Esophagus (tissue), 2 donors: ENCODE data around the gene SERPINB1. TPM values are rescaled to one million over a fixed set of nuclear protein-coding genes. Genes with fewer than 3 reads are reported as not detected.
"Not testable (repeated sequence)": the region's sequence is repeated elsewhere in the genome, so short reads cannot be mapped to it uniquely, and the experiment has no call there.

Experiments used
- H3K27ac ChIP-seq, 2 donors: one replicate each; pipeline ENCODE4 v1.5.1; 2013; ENCODE audit warnings: low read depth in 2 of 2, mild to moderate bottlenecking in 2 of 2, inconsistent platforms in 1 of 2, low read length in 1 of 2, moderate library complexity in 1 of 2
- H3K27me3 ChIP-seq, 2 donors: one replicate each; pipeline ENCODE4 v1.6.1; 2013; ENCODE audit warnings: low read length in 2 of 2, control low read depth in 1 of 2, mild to moderate bottlenecking in 1 of 2; ENCODE audit not compliant: insufficient read depth in 2 of 2, control insufficient read depth in 1 of 2
- H3K36me3 ChIP-seq, 2 donors: one replicate each; pipeline ENCODE4 v1.6.1; 2013; ENCODE audit warnings: low read length in 1 of 2; ENCODE audit not compliant: control insufficient read depth in 2 of 2, insufficient read depth in 2 of 2
- H3K4me1 ChIP-seq, 2 donors: one replicate each; pipeline ENCODE4 v1.6.1; 2013; ENCODE audit warnings: low read length in 1 of 2; ENCODE audit not compliant: control insufficient read depth in 2 of 2, insufficient read depth in 2 of 2
- H3K4me3 ChIP-seq, 2 donors: one replicate each; pipeline ENCODE4 v1.5.1; 2013; ENCODE audit warnings: low read length in 2 of 2, mild to moderate bottlenecking in 2 of 2, low read depth in 1 of 2, moderate library complexity in 1 of 2
- H3K9me3 ChIP-seq, 2 donors: one replicate each; pipeline ENCODE4 v1.6.1; 2013; ENCODE audit warnings: mild to moderate bottlenecking in 2 of 2, low read depth in 1 of 2, low read length in 1 of 2, moderate library complexity in 1 of 2; ENCODE audit not compliant: control insufficient read depth in 2 of 2, insufficient read depth in 1 of 2
- WGBS, 2 donors: extraction: QIAGEN DNeasy Blood & Tissue Kit; methylation state at CpG; one replicate each; pipeline ENCODE4 v1.1.7; 2013; 5-methylcytosine and 5-hydroxymethylcytosine counted together
- polyA plus RNA-seq, 2 donors: library from polyadenylated mRNA; stranded (reverse); fragments of 200-250 nt; gene quantifications; one replicate each; pipeline ENCODE4 v1.2.3, GENCODE V29; 2013
- donor health status: healthy with polysubstance abuse.
- donor health status: Bipolar disorder and iron deficiency.

SERPINB1 gene
- polyA plus RNA-seq, 2 donors = 302 to 549 TPM

DNA sequence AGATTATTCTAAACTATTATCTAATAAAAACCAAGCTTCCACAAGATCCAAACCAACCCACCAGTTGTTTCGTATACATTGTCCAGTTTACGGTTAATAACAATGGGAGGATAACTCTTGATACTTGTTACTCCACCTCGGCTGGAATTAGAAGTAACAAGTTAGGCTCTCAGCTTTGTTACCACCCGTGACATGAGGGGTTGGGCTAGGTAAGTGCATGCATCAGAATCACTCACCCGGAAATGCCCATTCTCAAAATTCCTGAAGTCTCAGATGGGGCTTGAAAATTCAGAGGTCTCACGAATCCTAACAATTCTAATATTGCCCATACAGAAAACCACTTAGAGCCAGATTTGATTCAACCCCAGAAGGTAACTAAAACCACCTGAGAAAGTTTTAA, 27.0 kb upstream of the SERPINB1 start:
- no peaks in the 10 kb centered on the region for H3K9me3 ChIP-seq
- WGBS, 2 donors = 80 to 84% methylated on average over 6 of the region's 6 CpGs
- no peak overlapping the region for H3K4me3 ChIP-seq
- H3K27ac ChIP-seq = no peak overlapping the region
- no peaks in the 10 kb centered on the region for H3K36me3 ChIP-seq
- no peaks in the 10 kb centered on the region for H3K4me1 ChIP-seq
- H3K27me3 ChIP-seq = no peaks in the 10 kb centered on the region

DNA sequence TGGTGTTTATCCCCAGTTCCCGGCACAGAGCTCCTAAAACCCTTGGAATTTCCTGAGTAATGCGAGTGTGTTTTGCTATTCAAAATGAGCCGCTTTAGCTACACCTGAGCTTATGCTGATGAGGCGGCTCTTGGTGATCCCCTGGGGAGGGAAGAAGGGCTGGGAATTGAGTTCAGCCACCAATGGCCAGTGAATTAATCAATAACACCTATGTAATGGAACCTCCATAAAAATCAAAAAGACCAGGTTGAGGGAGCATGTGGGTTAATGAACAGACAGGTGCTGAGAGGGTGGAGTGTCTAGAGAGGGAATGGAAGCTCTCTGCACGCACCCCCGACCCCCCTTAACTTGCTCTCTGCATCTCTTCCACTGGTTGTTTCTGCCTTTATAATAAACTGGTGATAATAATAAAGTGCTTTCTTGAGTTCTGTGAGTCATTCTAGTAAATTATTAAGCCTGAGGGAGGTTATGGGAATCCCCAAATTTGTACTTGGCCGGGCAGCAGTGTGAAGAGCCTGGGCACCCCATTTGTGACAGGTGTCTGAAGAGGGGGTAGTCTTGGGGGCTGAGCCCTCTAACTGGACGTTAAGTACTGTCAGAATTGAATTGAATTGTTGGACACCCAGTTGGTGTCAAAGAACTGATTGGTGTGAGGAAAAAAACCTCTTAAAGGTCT, 24.6 kb upstream of the SERPINB1 start:
- WGBS, 2 donors = 36 to 39% methylated on average over 8 of the region's 8 CpGs

DNA sequence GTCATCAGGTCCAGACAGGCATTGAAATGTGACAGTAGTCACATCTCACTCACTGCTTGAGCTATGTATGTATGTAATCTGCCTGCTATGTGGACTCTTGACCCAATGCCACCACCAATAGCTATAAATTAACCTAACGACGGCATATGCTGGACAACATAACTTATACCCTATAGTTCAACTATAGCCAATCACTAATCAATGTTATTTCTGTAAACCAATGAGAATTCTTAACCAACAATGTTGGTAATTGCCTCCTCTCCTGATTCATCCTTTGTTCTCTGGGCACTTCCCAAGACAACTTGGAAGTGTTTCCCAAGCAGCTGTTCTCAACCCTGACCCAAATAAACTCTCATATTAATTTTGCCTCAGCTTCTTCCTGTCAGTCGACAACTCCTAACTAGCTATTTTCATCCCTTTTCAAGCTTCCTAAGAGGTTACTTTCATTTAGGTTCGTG, 24.1 kb upstream of the SERPINB1 start:
- Histone ChIP-seq H3K27me3 (no peaks in the 10 kb centered on the region), H3K9me3 (no peaks in the 10 kb centered on the region), H3K4me3 (no peak overlapping the region), H3K4me1 (no peaks in the 10 kb centered on the region), H3K36me3 (no peaks in the 10 kb centered on the region), H3K27ac (no peak overlapping the region)
- 51 to 55% methylated on average over 4 of the region's 4 CpGs for whole genome bisulfite sequencing, 2 donors

More for the DNA sequence above, 24.6 kb upstream of the SERPINB1 start:
- Histone ChIP-seq H3K4me3 (no peak overlapping the region), H3K36me3 (no peaks in the 10 kb centered on the region), H3K27ac (no peak overlapping the region), H3K9me3 (no peaks in the 10 kb centered on the region), H3K27me3 (no peaks in the 10 kb centered on the region), H3K4me1 (no peaks in the 10 kb centered on the region)

DNA sequence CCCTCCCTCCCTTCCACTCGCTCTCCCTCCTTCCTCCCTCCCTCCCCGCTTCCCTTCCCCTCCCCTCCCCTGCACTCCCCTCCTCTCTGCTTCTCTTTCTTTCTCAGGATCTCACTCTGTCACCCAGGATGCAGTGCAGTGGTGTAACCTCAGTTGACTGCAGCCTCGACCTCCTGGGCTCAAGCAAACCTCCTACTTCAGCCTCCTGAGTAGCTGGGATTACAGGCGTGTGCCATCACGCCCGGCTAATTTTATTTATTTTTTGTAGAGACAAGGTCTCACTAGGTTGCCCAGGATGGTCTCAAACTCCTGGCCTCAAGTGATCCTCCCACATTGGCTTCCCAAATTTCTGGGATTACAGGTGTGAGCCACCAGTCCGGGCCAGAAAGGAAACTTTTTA, 23.6 kb upstream of the SERPINB1 start:
- no peaks in the 10 kb centered on the region for H3K27me3 ChIP-seq
- no peaks in the 10 kb centered on the region for H3K4me1 ChIP-seq
- H3K27ac ChIP-seq = no peak overlapping the region
- no peaks in the 10 kb centered on the region for H3K36me3 ChIP-seq
- H3K9me3 ChIP-seq = no peaks in the 10 kb centered on the region
- H3K4me3 ChIP-seq = no peak overlapping the region
- 87 to 90% methylated on average over 7 of the region's 7 CpGs for WGBS, 2 donors

DNA sequence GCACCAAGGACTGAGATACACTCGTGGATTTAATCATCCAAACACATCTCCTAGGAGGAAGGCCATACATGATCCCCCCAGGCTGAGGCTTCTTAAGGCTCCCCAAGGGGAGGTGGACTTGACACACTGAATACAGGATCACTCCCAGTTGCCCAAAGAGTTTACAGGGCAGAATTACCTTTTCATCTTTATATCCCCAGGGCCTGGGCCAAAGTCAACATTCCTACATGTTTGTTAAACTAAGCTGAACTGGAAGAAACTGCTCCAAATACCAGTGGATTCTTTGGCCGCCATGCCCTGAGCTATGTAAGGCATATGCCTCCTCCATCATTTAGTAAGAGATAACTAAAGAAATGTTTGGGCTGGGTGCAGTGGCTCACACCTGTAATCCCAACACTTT, 22.2 kb upstream of the SERPINB1 start:
- Histone ChIP-seq H3K4me3 (no peak overlapping the region), H3K27ac (no peak overlapping the region), H3K4me1 (no peaks in the 10 kb centered on the region), H3K27me3 (no peaks in the 10 kb centered on the region), H3K9me3 (no peaks in the 10 kb centered on the region), H3K36me3 (no peaks in the 10 kb centered on the region)
- 68 to 77% methylated on average over 2 of the region's 2 CpGs for WGBS, 2 donors

DNA sequence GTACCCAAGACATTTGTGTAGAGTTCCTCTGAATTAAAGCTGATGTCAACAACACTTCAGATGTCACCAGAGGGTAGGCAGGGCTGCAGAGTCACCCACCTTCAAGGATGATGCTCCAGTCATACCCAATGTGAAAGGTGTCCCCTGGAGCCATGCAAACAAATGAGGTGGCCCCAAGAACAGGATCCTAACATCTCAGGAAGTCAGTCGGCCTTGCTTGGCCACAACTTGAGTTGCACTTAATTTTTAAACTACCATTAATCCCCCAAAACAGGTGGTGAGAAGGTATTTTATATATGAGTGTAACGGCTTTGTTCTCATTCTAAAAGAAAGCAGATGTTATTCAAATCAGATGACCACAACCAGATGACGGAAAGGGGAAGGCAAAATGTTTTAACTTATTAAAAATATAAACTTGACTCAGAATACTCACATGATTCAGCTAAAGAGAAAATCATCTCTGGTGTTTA, 21.1 kb upstream of the SERPINB1 start:
- Histone ChIP-seq H3K27me3 (no peaks in the 10 kb centered on the region), H3K9me3 (no peaks in the 10 kb centered on the region), H3K36me3 (no peaks in the 10 kb centered on the region), H3K27ac (no peak overlapping the region), H3K4me3 (no peak overlapping the region), H3K4me1 (peaks cover 0 to 1% of the 10 kb centered on the region in 2 donors)
- WGBS, 2 donors = 61 to 71% methylated on average over 3 of the region's 3 CpGs

DNA sequence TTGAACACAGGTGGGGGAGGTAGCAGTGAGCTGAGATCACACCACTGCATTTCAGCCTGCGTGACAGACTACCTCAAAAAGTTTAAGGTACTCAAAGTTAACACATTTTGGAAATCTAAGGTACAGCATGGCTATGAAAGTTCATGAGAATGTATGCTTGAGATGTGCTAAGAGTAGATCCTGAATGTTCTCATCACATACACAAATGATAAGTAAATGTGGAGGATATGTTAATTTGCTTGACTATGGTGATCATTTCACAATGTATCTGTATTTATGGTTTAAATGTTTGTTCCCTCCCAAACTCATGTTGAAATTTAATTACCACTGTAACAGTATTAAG, 20.1 kb upstream of the SERPINB1 start:
- no peak overlapping the region for H3K4me3 ChIP-seq
- no peaks in the 10 kb centered on the region for H3K9me3 ChIP-seq
- H3K27ac ChIP-seq = no peak overlapping the region
- 89 to 97% methylated on average over 1 of the region's 1 CpG for WGBS, 2 donors
- no peaks in the 10 kb centered on the region for H3K27me3 ChIP-seq
- H3K4me1 ChIP-seq = peaks cover 0 to 1% of the 10 kb centered on the region in 2 donors
- no peaks in the 10 kb centered on the region for H3K36me3 ChIP-seq

DNA sequence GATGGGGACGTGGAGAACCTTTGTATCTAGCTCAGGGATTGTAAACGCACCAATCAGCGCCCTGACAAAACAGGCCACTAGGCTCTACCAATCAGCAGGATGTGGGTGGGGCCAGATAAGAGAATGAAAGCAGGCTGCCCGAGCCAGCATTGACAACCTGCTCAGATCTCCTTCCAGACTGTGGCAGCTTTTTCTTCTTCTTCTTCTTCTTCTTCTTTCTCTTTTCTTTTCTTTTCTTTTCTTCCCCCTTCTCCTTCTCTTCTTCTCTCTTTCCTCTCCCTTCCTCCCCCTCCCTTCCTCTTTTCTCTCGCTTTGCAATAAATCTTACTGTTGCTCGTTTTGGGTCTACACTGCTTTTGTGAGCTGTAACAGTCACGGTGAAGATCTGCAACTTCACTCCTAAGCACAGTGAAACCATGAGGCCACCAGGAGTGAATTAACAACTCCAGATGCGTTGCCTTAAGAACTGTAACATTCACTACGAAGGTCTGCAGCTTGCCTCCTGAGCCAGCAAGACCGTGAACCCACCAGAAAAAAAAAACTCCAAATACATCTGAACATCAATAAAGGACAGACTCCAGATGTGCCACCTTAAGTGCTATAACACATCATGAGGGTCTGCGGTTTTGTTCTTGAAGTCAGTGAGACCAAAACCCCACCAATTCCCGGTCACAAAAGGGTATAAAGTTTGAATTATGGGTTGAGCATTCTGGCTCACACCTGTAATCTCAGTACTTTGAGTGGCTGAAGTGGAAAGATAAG, 19.6 kb upstream of the SERPINB1 start:
- Histone ChIP-seq H3K36me3 (no peaks in the 10 kb centered on the region), H3K4me1 (peaks cover 0 to 1% of the 10 kb centered on the region in 2 donors), H3K27ac (no peak overlapping the region), H3K9me3 (no peaks in the 10 kb centered on the region), H3K4me3 (no peak overlapping the region), H3K27me3 (no peaks in the 10 kb centered on the region)
- WGBS, 2 donors = 83 to 84% methylated on average over 9 to 12 of the region's 12 CpGs

DNA sequence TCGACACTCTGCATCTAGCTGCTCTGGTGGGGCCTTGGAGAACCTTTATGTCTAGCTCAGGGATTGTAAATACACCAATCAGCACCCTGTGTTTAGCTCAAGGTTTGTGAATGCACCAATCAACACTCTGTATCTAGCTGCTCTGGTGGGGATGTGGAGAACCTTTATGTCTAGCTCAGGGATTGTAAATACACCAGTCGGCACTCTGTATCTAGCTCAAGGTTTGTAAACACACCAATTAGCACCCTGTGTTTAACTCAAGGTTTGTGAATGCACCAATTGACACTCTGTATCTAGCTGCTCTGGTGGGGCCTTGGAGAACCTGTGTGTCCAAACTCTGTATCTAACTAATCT, 19.0 kb upstream of the SERPINB1 start:
- H3K36me3 ChIP-seq, H3K27ac ChIP-seq, H3K4me1 ChIP-seq, H3K27me3 ChIP-seq, H3K9me3 ChIP-seq, H3K4me3 ChIP-seq: not testable (repeated sequence)
- WGBS, 2 donors = 86 to 92% methylated on average over 1 to 2 of the region's 2 CpGs
